Stimulated activated CD4-positive, alpha-beta T cell treated with anti-CD3 and anti-CD28 coated beads, Interleukin-2, amount 100 ng/mL, for 4 hours (primary cell): ENCODE measurements around the gene PURA.

ENCODE experiments used
- DNase-seq: peaks from one replicate; pipeline ENCODE4 v3.0.0-alpha.2; 2020; ENCODE audit warnings: low read depth

The PURA gene

DNA sequence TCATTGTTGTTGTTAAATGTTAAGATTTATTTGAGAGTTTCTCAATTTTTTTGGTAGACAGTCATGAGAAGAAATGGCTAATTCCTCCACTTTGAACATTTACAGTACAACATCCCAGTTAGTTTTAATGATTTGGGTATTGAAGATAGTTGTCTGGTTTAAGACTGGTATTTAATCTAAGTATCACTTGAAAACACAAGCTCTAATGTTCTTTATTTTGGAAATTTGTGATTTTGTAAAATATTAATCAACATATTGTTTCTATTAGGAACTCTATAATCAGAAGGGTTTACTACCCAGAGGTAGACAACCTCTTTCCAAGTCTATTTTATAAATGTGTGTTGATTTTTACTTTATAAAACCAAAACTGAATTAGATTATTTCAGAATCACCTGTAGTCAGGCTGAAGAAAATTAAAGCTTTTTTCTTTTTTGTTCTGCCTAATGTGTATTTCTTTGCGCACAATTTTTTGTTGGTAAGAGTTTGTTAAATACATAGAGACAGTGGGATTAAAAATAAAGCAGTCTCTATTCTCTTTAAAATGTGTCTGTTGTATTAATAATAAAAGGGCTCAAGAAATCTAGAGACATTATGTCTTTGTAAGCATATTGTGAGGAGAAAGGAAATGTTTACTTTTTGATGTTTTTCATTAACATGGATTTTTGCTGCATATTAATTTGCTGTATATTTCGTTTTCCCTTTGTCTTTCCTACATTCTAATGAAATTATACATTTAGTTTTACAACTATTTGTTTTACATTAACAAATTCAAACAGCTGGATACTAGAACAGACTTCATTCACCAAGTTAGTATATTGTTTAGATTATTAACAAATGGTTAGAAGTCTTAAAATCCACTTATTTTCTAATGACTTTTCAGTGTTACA lies 3.9 kb upstream of the PURA start:
- DNase-seq = no peak

DNA sequence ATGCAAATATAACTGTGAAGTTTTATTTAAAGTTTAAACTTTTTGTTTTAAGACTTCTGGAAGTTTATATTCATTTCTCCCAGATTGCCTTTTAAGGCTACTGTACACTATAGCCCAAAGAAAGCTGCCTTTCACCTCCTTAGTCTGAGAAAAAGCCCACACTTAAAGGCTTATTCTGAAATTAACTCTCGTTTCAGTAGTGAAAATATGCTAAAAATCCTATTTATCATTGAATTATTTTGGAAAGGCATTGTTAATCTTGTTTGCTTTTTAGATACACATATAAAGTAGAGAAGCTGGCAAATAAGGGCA lies 3.3 kb upstream of the PURA start:
- DNase-seq = no peak

DNA sequence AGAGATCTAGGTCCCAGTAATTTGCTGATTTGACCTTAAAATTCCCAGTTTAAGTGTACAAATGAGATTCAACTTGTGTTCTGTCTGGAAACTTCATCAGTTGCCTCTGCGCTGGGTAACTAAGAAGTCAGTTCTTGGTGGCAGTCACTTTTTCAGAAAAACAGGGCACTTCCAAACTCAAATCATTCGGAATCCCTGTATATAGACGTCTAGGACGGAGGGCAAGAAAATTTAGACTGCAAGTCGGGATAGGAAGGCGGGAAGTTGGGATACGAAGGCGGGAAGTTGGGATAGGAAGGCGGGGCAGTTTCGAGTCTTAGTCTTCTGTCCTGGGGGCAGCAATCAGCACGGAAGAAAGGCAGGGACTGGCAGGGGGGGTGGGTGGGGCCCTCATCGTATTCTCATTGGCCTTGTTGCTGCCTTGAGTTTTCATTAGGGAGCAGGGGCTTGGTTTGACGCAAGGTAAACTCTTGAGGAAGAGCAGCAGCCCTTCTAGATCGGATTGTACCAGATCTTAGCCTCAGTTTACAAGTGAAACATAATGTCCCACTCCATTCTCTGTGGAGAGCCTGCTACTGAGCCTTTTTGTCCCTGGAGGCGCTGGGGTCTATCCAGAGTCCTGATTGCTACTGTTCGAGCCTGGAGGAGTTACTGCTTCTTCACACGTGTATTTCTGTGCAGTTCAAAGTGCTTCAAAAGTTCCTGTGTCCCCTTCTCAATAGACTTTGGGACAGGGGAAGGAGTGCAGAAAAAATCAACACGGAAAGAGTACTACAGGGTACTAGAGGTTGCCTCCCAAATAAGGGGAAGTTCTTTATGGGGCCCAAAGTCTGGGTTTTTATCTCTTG lies 2.7 kb upstream of the PURA start:
- no peak for DNase-seq

DNA sequence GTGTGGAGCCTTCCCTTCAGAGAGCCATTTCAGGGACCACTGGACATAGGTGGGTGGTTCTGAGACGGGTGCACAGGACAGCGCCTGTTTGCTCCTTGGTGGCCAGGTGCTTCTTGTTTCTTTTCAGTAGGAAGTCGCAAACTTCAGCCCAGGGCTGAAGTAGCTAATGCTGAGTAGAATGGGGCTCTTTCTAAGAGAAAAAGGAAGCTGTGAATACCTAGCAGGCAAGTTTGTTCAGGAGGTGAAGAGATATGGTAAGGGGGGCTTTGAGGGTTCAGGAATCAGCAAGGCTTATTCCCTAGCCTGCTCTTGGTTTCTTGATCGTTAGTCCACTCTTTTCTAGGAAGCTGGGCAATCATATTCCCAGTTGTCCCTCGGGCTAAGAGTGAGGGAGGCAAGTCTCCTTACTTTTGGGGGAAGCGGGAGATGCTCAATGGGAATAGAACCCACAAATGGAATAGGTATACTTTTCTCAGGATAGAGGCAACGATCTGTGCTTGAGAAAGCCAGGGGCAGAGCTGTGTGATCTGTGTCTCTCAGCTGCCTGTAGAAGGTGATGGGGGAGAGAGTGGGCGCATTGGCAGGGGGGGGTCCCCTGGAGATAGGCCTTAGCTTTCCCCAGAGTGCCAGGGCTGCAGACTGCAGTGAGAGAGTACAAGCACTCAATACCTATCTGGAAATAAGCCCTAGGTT lies 1.9 kb upstream of the PURA start:
- no peak for DNase-seq

DNA sequence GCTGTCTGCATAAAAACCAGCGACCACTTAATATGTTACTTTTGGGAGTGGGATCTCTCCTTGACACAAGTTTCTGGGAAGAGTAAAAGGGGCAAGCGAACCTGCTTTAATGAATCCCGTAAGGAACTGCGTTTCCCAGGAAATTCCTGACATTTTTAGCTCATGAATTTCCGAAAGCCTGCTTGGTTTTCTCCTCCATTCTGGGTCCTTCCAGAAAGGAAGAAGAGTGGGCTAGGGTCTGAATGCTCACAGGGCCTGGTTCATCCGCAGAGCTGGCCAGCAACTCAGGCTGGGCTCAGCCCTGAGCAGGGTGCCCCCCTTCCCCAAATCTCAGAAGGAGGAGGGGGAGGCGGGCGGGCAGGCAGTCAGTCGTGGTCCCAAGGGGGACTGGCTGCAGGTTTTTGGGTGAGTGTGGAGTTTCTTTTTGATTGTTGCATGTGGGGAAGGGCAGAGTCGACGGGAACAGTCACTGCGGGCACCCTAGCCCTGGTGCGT lies 1.2 kb upstream of the PURA start:
- no peak for DNase-seq

DNA sequence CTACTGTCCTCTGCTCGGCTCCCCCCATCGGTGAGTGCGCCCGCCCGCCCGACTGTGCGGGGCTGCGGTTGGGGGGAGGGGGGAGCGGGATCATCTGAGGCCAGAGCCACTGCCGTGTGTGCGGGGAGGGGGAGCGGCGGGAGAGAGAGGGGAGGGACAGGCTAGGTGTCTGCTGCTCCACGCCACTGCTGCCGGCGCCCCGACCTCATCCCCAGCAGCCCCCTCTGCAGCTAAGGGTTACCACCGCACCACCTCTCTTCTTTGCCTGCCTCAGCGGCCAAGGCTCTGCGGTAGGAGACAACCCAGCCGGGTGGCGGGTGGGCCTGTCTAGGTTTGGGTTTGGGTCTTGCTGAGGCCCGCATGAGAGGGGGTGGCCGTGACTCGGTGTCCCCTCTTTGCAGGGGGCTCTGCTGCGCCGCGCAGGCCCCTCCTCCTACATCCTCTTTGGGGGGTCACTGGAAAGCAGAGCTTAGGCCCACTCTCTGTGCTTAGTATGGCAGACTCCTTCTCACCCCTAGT lies 670 bp upstream of the PURA start:
- DNase-seq = no peak

DNA sequence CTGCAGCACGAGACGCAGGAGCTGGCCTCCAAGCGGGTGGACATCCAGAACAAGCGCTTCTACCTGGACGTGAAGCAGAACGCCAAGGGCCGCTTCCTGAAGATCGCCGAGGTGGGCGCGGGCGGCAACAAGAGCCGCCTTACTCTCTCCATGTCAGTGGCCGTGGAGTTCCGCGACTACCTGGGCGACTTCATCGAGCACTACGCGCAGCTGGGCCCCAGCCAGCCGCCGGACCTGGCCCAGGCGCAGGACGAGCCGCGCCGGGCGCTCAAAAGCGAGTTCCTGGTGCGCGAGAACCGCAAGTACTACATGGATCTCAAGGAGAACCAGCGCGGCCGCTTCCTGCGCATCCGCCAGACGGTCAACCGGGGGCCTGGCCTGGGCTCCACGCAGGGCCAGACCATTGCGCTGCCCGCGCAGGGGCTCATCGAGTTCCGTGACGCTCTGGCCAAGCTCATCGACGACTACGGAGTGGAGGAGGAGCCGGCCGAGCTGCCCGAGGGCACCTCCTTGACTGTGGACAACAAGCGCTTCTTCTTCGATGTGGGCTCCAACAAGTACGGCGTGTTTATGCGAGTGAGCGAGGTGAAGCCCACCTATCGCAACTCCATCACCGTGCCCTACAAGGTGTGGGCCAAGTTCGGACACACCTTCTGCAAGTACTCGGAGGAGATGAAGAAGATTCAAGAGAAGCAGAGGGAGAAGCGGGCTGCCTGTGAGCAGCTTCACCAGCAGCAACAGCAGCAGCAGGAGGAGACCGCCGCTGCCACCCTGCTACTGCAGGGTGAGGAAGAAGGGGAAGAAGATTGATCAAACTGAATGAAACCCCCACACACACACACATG lies 654 bp downstream of the PURA start:
- DNase-seq = no peak

DNA sequence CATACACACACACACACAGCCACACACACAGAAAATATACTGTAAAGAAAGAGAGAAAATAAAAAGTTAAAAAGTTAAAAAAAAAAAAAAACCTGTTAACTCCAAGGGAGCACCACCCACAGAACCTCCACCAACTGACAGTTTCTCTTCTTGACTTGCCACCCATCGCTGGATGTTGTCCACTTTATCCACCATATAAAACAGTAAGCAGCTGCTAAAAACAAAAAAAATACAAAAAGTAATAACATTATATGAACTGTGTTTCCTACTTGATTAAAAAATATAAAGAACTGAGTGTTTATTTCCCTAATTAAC lies 1.2 kb downstream of the PURA start:
- DNase-seq = no peak

DNA sequence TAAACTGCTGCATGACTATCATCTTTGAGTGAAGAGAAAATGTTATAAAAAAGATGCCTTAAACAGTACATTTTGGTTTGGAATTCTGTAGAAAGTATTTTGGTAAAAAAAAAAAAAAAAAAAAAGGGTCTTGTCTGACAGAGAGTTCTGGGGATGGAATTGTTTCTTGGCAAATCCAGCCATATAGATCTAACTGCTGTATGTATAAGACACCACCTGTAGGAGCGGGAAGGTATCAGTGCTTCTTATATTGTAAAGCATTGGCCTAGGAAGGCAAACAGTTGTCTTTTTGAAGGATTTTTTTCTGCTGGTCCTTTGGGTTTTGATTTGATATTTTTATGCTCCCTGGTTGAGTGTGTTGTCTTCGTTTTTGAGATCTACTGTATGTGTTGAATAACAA lies 2.8 kb downstream of the PURA start:
- DNase-seq = no peak

DNA sequence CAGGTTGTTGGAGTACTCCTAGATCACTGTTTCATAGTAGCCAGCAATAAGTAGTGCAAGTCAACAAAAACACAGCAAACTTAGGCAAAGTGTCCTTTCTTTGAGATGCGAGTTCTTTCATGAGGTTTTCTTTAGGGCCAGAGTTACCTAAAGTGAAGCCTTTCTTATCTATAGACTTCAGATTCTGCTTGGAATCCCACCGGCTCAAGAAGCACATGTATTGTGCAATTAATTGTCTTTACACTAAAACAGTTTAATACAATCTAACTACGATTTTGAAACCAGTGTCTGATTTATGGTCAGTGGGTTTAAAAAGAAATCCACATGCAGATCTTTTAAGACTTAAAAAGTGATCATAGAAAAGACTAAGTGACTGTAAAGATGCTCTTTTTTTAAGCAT lies 3.6 kb downstream of the PURA start:
- DNase-seq = no peak

DNA sequence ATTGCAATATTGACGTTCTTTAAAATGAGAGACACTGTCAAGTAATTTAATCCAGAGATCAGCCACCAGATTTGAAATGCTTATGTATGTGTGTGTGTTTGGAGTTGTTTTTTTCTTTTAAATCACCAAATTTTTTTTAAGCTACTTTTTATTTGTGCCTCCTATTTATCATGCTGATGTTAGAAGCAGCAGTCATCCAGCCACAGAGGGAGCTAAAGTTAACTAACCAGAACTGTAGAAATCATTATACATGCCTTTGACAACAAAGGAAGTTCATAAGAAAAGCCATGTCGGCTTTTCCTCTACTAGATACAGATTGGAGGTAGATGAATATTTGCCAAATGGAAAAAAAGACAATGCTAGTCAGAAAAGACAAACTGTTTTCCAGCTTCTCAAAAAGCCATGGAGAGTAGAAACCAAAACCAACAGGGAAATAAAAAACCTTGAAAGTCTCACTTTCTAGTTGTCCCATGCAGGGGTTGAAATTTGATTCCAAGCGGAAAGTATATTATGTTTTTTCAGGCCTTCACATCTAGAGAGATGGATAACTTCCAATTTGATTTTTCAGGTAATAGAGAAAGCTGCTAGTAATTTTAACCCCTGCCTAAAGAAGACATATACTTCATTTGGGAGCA lies 4.5 kb downstream of the PURA start:
- DNase-seq = no peak

DNA sequence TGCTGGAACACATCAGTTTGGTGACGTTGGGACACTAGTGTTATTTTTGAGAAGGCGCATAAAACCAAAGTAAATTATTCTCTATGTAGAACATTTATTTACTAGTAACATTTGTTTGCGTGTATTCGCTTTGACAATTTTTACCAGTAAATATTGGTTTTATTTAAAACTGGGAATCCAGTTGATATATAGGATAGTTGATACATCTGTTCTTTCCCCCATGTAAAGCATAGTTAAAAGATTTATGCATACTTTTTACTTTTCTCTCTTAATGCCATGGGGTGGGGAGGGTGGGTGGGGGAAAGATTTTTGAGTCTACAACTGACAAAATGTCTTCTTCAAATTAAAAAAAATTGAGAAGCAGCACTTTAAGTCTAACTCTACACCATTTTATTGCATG lies 11.7 kb downstream of the PURA start, which contains the start of gene IGIP:
TSS of gene IGIP (plus strand) at position 301 of the 400 bp plus-strand sequence. CDS start 2,540 bp downstream, outside the sequence.
- no peak for DNase-seq

DNA sequence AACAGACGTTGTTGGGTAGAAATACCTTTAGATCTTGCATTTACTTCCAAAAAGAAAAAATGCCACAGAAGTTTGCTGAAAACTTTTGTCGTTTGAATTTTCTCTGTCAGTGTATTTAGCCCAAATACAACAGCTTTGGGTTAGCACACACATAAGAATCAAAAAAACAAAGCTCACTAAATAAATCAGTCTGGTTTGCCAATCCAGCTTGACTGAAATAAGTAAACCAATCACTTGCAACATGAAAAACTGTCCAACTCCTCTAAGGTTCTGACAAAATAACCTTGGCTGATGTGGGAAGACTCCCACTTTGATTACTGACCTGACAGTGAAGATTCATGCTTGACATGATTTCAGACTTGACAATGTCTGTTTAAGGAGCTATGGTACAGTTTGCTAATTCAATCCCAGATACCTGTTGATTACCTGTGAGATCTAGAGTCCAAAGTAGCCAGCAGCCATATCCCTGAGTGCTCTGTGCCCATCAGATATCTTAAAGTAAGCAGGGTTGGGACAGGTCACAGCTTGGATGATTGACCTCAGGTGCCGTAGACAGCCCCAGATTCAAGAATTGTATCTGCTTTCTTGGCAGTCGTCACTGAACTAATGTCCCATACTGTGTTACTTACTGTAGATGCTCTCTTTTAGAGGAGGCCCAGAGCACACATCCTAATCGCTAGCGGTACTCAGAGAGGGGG lies 12.6 kb downstream of the PURA start:
- DNase-seq = no peak

DNA sequence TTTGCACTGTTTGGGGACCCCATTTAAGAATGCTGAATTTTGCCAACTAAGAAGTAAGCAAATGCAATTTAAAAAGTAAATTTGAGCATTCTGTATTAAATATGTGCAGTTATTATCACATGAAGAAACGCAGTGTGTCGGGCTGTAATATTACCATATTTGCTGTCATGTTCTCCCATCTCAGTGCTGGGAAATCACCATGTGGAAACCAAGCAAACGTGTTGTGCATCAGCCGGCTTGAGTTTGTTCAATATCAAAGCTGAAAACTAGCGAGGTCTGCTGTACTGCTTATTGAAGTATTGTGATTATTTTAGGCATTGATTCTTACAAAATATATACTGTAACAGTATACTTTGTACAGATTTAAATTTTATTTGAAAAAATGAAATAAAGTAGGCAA lies 14.5 kb downstream of the PURA start:
- no peak for DNase-seq

DNA sequence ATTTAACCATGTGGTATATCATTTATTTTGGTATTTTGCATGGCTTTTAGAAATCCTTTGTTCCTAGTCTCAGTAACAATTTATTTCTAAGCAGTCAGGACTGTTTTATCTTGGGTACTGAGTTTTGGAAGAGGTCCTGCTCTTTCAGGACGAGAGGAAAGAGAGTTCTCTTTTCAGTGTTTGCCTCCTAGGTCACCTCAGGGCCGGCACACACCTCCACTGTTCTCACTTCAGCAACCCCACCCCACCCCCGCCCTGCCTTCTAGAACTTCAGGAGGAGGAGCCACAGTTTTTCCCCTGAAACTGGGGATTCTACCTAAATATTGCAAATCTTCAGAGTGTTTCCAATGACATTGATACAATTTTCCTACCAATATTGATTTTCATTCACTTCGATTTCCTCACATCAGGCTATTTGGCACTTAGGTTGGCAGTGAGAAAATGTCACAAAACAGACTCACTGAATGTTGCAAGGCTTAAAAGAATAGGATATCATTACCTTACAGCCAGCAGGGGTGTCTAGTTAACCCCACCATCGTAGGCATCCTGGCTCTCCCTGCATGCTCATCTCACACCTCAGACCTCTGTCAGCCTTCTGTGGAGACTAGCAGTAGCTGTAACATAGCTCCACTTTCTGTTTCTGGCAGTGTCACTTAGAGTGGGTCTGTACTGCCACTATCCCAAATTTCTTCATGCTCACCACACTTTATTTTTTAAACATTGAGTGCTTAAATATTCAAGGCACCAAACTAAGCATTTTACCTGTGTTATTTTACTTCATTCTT lies 17.2 kb downstream of the PURA start:
- no peak for DNase-seq

DNA sequence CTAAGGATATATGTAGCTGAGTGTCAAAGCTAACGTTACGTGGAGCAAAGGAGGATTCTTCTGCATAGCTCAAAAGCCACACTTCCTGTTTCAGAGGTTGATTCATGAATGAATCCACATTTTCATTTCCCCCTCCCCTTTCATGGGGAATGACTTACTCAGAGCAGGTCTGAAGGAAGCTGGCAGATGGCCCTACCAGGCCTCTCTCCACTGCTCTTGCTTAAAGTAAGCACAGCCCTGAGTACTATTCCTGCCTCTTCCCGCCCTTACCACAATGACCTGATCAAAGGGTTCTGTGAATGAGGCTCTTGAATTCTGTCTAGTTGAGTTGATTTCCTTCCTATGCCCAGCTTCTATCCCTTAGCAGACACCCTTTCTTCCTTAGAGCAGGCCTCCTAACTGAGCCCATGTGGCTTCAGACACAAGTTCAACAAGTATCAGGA lies 18.1 kb downstream of the PURA start:
- DNase-seq = no peak

DNA sequence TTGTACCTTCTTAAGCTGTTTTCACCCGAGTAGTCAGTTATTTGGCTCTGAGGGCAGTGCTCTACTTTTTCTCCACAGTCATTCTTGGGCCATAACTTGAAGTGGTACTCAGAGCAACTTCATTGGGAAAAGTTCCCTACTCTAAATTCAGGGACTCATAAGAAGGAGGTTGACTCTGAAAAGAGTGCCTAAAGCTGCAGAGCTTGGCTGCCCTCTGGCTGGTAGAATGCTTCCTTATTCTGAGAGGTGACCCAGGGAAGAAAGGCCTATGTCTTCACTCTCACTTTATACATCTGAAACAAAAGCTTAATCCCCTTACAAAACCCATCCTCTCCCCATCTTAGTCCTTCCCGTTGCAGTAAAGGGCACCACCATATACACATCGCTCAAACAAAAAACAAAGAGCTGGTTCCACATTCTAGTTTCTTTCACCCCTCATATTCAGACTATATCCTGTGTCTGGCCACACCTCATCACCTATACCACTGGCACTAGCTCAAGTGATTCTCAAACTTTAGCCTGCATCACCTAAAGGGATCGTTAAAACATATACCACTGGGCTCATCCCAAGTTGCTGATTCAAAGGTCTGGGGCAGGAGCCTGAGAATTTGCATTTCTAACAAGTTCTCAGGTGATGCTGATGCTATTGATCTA lies 19.7 kb downstream of the PURA start:
- DNase-seq = no peak

DNA sequence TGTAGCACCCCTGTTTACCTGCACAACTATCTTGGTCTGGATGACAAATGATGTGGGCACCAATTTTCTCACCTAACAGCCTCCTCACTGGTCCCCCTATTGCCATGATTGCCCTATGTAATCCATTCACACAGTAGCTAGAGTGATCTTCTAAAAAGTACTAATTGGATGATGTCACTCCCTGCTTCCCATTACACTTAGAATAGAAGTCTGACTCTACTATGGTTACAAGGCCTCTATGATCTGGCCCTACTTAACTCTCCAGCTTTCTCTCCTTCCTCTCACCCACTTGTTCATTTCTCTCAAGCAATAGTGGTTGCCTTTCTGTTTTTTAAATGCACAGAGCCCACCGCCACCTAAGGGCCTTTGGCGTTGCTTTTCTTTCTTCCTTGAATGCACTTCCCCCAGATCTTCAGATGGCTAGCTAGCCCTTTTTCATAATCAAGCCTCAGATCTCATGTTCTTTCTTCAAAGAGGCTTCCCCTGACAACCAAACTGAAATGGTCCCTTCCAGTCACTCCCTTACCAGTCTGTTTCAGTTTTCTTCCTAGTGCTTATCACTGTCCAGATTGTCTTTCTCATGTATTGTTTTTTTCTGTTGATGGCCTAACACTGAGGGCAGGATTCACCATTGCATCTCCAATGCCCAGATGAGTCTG lies 20.5 kb downstream of the PURA start:
- no peak for DNase-seq
